ENCODE measurements around the gene KIF2C.
"Not testable (repeated sequence)": the region's sequence is repeated elsewhere in the genome, so short reads cannot be mapped to it uniquely, and the experiment has no call there.

KIF2C gene

DNA sequence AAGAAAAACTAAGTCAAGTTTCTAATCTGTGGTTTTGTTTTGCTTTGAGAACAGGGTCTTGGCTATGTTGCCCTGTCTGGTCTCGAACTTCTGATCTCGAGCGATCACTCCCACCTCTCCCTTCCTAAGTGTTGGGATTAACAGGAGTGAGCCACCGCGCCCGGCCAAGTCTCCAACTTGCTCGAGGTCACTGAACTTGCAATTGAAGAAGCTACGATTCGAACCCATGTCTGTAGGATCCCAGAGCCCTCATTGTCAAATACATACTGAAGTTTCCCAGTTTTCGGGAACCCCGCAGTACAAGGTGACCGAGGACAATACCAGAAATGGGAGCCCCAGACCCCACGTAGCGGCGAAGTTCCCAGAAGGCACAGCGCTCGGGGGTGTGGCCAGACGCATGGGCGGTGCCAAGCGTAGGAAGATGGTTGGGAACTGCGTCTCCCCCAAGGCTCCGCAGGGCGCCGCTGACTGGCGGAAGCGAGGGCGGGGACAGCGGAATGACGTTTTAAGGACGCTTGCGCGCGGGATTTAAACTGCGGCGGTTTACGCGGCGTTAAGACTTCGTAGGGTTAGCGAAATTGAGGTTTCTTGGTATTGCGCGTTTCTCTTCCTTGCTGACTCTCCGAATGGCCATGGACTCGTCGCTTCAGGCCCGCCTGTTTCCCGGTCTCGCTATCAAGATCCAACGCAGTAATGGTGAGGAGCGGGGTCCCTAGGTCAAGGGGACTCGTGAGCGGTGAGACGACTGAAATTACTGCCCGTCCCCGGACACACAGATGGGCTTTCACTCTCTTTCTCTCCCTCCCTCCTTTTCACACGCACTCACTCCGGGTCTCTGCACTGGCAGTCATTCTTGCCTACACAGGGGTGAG is at the start of gene KIF2C:
Gene KIF2C (plus strand): TSS at position 531 of the 872 bp plus-strand sequence. CDS start 96 bp downstream, at position 627.
- peak; percentile 96 for DNase-seq

DNA sequence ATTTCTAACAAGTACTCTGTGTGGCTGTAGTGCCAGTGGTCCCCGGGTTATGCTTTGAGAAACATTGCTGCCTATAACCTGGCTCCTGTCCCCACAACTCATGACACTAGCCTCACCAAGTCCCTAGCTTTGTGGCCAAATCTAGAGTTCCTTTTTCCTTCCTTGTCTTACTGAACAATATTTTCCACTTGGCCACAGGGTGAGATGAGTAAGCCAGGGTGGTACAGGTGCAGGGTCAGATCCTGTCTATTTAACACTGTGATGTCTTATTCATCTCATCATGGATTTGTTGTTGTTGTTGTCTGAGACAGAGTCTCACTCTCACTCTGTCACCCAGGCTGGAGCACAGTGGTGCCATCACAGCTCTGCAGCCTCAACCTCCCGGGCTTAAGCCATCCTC is 46.5 kb upstream of the KIF2C start:
- DNase-seq, result no peak

DNA sequence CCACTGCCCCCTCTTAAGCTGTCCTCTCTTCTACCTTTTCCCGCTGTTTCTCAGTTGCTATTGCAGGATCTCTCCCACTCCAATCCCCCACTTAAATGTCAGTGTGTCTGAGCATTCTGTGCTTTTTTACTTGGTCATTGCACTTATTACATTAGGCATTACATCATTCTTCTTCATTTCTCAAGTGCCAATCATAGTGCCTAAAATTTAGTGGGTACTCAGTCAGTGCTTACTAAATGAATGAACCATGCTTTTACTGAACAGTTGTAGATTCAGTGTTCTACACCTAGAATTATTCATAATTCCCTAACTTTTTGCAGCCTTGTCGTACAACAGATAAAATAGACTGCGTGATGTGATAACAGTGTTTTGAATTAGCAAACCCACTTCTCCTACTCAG is 45.7 kb upstream of the KIF2C start:
- no peak for DNase-seq

DNA sequence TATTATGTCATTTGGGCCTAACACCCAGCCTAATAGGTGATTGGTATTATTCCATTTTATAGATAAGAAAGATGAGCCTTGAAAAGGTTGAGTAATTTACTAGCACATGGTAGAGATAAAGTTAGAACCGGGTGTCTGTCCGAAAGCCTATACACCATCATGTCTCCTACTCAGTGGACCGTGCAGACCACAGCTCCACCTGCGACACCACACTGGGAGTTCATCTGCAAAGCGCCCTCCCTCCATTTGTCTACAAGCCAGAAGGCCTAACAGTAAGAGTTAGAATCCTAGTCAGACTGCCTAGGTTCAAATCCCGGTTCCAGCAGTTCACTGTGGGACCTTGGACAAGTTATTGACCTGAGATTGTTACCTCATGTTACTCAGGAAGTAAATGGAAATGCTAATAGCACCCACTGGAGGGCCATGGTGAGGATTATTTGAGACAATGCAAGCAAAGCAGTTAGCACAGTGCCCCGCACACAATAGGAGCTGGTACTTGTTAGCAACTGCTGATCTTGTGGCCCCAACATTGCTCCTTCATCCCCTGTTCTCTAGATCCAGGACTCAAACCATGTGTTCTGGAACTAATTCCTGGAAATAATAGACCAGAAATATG is 44.7 kb upstream of the KIF2C start:
- DNase-seq, result no peak

DNA sequence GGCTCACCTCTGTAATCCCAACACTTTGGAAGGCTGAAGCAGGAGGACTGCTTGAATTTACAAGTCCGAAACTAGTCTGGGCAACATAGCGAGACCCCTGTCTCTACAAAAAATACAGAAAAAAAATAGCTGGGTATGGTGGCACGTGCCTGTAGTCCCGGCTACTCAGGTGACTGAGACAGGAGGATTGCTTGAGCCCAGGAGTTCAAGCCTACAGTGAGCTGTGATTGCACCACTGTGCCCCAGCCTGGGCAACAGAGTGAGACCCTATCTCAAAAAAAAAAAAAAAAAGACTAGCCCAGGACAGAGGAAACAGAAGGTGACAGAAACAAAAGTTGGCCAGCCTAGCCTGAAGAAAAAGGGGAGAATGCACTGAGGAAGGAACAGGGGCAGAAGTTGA is 44.0 kb upstream of the KIF2C start:
- DNase-seq, result no peak

DNA sequence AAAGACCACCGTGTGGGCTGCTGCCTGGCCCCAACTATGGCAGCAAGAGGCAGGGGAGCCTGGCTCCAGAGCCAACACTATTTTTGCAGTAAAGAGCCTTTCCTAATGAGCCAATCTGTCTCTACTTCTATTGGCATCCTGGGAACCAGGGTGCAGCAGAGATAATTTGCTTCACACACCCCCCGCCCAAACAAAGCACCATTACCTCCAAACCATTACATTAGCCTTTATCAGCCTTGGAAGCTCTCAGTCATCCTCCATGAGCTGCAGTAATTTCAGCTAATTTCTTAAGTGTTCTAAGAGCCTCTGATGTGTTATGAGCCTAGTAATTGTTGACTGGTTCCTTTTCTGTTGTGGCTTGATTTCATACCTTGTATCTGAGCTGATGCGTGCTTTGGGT is 43.5 kb upstream of the KIF2C start:
- DNase-seq, result no peak

DNA sequence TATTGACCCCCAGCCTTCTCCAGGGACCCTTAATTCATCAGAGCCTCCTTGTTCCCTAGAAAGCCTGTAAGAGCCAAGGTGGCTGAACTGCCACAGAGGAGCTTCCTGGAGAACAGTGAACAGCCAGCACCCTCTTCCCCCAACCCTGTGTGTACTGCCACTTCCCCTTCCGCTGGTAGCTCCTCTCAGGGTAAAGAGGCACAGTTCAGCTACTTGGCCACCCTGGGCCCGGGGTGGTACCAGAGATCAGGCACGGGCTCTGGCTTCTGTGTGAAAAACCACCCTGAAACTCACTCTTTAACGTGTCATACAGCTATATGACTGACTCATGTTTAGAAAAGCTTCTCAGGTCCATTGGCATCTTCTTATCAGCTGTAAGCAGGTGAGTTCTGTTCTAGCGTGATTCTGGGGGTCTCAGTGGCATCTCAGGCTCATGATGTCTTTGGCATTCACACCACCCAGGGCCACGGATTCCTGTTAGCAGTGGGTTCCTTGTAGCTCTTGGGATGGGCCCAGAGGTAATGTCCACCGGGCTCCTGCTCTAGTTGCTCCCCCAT is 42.8 kb upstream of the KIF2C start:
- no peak for DNase-seq

DNA sequence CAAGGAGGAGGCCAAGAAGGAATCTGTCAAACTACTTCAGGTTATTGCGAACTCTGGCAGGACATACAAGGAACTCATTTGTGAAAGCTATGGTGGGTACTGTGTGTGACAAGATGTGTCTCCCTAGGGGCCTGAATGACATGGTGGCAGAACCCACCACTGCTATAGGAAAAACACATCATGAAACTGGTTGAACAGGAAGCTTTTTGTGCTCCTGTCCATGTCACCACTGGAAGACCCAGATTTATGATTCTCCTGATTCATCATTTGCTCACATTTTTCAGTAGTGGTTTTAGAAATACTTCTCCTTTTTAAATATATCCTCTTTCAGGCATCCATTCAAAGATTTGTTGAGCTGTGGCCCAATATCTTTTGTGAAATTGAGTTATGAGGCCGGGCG is 41.5 kb upstream of the KIF2C start:
- DNase-seq, result no peak

DNA sequence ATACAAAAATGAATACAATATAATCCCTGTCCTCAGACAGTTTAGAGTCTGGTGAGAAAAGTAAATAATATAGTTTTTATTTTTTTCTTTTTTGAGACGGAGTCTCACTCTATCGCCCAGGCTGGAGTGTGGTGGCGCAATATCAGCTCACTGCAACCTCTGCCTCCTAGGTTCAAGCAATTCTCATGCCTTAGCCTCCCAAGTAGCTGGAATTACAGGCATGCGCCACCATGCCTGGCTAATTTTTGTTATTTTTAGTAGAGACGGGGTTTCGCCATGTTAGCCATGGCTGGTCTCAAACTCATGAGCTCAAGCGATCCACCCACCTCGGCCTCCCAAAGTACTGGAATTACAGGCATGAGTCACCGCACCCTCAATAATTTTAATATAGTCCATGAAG is 40.3 kb upstream of the KIF2C start:
- DNase-seq, result not testable (repeated sequence)

DNA sequence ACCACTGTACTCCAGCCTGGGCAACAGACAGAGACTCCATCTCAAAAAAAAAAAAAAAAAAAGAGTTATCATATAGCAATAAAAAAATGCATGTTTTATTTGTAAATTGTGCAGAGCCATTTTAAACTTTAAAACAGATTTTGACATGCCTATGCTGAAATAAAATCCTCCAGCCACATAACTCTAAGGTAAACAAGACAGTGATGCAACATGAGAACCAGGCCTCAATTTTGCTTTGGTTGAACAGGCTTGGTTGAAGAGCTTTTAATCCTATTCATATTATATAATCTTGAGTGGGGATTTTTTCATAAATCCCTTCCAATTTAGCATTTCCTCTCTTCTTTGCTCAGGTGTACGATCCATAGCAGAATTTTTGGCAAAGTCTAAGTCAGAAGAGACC is 39.1 kb upstream of the KIF2C start:
- no peak for DNase-seq

DNA sequence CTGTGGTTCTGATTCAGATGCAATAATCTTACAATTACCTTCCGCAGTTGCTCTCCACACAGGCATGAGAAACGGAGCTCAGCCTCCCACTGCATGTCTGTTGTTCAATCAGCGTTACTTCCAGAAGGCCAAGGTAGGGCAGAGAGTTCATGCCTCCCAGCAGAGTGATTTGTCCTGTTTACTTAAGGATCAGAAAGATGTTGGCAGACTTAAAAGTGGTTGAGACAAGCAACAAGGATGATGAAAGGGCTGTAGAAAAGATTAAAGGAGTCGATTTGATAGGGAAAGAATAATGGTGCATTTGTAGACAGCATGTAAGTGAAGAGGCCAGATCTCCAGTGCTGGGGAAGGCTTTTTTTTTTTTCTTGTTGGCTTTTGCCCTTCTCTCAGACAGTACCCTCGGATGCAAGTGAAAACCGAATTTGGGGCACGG is 38.5 kb upstream of the KIF2C start:
- no peak for DNase-seq

DNA sequence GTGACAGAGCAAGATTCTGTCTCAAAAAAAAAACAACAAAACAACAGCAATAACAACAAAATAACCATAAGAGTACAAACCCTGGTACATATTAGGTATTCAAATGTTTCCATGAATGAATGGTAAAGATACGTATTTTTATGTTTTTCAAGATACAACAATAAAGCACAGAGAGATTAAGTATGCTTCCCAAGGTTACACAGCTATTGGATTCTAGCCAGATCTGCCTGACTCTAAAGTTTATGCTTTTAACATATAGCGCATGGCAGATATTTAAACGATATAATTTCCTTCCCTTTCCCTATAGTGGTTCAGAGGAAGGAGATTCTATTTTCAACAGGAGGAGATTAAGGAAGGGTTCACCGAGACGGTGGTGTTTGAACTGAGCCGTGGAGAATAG is 34.2 kb upstream of the KIF2C start:
- no peak for DNase-seq

DNA sequence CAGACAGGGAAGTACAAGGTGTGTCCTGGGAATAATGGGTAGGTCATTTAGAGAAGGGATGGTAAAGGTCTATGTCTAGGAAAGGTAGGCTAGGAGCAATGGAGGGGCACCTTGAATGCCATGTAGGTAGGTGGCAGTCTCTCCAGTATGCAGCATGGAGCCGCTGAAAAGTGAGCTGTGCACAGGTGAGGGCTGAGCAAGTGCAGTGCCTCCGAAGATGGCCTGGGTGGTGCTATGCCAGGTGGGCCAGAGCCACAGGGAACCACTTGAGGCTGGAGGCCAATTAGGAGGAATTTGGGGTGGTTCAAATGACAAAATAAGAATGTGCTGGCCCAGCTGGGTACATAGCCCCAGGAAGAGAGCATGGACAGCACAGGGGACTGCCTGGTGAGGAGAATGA is 33.7 kb upstream of the KIF2C start:
- no peak for DNase-seq

DNA sequence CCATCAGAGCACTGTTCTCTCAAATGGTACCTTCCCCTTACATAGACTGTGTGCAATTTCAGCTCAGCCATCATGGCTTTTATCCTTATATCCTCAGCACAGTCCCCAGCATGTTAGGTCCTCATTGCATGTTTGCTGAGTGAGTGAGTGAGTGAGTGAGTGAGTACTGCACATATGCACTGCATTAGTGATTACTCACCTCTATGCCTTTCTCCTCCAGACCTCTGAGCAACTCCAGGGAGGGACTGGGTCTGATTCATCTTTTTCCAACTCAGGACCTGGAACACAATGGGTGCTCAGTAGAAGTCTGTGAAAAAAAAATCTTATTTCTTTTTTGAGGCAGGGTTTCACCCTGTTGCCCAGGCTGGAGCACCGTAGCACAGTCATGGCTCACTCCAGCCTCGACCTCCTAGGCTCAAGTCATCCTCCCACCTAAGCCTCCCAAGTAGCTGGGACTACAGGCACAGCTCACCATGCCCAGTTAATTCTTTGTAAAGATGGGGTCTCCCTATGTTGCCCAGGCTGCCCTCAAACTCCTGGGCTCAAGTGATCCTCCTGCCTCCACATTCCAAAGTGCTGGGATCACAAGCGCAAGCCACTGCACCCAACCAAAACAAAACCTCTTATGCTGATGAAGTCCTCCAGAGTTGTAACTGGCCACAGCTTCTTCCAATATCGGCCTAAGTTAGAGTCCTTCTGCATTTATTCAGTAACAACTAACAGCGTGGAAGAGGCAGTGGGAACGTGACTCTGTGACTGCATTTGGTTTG is 32.3 kb upstream of the KIF2C start:
- peak; percentile 59 for DNase-seq

DNA sequence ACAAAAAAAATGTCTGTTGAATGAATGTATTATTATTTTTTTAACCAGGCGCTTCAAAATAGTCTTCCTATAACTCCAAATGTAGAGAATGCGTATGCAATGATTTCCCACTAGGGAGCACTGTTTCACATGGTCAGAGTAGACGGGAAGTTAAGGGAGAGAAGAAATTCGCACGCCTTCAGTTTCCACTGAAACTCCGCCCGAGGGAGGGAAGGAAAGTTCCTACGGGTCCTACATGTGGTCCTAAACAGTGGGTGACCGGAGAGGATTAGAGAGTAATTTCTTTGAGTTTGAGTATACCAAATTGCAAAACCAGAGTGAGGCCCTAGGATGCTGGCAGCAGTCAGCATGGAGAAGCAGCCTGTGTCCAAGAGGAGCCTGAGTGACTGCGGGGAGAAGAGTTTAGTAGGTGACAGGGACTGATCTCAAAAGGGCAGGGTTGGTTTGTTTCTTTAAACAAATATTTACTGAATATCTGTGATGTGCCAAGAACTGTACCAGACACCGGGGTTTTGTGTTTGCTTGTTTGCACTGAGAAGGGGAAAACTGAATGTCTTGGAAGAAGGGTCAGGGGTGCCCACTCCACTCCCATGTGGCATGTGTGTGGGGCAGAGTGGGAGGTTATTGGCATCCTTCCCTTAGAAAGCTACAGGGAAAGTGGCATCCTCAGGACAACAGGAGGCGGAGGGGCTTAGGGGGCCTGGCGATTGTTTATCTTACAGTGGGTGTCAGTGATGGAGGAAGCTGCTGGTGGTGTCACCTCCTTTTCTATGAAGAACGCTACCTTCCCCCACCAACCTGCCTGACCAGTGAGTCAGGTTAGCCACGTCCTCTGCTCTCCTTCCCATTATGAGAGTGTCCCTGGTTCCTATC is 31.4 kb upstream of the KIF2C start:
- no peak for DNase-seq

DNA sequence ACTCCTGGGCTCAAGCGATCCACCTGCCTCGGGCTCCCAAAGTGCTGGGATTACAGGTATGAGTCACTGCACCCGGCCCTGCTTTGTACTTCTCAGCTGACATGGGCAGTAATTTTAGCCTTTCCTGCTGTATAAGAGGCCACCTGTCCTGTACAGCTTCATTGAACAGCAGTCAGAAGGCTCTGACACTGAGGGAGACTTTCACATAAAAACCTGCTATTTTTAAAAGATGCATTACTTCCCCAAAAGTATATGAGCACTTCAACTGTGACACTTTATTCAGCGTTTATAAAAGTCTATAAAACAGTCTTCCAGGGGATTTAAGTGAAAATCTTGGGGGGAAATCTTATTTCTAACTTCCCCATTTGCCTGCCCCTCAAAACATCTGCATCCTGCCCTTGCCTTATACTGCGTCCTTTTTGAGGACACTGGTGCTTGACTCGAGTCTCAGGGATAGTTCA is 26.3 kb upstream of the KIF2C start:
- DNase-seq, result no peak

DNA sequence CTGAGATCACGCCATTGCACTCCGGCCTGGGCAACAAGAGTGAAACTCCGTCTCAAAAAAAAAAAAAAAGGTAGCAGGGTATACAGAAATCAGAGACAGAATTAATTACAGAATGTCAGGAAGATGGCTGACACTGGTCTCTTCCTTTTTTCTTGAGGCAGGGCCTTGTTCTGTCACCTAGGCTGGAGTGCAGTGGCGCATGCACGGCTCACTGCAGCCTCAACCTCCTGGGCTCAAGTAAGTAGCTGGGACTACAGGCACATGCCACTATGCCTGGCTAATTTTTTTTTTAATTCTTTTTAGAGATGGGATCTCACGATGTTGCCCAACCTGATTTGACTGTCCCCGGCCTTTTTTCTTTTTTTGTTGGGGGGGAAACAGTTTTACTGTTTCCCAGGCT is 25.1 kb upstream of the KIF2C start:
- DNase-seq, result no peak

DNA sequence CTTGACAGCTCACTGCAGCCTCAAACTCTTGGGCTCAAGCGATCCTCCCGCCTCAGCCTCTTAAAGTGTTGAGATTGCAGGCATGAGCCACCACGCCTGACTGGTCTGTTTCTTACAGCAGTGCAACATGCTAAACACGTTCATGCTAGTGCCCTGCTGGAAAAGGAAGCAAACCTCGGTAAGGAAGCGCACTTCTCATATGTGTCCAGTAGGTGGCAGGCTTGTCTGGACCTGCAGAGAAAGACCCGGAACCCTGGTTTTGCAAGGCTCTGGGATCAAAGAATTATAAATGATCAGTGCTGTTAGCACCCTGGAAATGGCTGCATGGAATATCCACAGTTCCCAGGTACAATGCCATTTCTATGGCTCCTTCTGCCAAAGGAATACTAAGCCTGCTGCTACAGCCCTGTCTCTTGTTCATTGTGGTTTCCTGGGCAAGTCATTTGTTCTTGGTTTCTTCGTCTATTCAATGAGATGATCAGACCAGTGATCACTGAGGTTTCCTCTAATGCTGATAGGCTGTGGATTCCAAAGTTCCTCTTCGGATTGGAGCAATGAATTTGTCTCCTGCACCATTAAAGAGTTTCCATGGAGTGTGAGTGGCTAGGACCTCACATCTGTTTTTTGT is 24.6 kb upstream of the KIF2C start:
- DNase-seq, result peak; percentile 64

DNA sequence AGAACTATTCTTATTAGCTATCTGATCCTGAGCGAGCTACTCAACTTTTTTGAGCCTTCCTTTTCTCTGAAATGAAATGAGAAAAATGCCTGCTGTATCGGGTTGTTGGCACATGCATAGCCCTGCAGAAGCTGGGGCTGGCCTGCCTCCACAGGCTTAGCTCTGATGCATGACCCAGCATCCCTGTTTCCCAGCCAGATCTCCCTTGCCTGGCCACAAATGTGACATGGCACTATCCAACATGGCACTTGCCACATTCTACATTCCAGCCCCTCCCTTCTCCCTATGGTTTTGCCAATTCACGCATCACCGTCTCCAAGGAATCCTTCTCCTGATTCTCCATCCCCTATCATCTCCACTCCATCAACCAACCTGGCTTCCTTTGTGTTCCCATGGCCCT is 22.5 kb upstream of the KIF2C start:
- no peak for DNase-seq

DNA sequence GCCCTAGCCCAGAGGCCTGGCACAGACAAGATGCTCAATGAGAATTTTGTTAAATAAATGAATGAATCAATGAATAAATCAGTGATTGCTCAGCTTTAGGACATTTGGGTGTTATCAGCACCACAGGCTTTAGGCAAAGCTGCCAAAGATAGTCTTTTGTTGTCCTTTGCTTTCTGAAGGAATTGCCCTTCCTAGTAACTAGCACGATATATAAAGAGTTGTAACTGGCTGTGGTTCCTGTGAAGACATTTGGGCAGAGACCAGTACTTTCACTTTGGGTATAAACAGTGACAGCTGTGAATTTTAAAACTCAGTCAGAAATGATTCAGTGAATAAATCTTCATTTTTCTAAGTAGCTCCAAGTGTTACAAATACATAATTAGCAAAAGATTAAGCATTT is 22.0 kb upstream of the KIF2C start:
- no peak for DNase-seq

DNA sequence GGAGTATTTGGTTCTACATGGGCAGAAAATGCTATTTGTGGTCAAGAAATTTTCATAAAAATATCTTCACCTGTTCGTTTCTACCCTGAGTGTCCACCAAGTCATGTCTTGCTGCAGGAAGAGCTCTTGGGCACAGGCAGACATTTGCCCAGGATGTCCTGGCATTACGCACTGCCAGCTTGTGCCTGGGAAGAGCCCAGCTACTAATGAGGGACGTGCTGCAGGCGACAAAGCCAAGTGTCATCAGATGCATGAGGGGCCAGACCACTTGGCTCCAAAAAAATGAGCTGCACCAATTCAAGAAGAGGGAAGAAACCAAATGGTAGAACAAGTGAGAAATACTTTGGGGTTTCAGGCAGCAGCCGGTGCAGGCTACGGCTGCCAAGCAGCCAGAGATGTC is 21.5 kb upstream of the KIF2C start:
- no peak for DNase-seq

DNA sequence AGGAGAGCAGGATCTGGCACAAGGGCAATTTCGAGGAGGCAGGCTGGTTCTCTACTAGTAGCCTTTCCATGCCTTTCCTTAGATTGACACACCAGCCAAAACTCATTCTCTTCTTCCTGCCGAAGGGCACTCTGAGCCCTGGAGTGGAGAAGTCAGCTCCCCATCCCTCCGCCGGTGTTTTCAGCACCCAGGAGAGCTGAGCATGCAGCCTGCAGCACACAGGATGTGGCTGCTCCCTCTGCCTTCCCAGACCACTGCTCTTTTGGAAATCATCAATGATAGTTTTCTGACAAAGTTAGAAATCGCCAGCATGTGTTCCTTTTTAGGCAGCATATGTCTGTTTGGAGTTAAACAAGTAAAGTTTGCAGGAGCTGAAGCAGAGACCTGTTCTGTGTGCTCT is 20.3 kb upstream of the KIF2C start:
- DNase-seq, result no peak
